Left ventricle myocardium superior (tissue), 1 donor: Measurements from ENCODE around the gene FOXO6. TPM values are rescaled to one million over a fixed set of nuclear protein-coding genes. Genes with fewer than 3 reads are reported as not detected.

Source experiments
- ATAC-seq: fragments of 200-7000 bp; cut with Tn5 transposase; one replicate; pipeline ENCODE4 v1.9.1; 2020; ENCODE audit warnings: mild to moderate bottlenecking, moderate library complexity
- DNase-seq: peaks from one replicate; pipeline ENCODE4 v3.0.0-alpha.2; 2020
- intact Hi-C: fragments of 100-400 bp; cut with micrococcal nuclease; formaldehyde crosslinking; loops from one replicate; pipeline ENCODE4 v1.11.0; 2022
- long read RNA-seq: library from polyadenylated mRNA; unstranded; transcript quantifications from one replicate; pipeline ENCODE4 v2.0.0, GENCODE V29; 2021
- total RNA-seq: library from RNA; stranded (reverse); fragmentation: NEBNext Ultra II Directional; extraction: Animal tissue kit (Norgen Biotek cat#: 25700); gene quantifications from one replicate; pipeline ENCODE4 v1.2.1, GENCODE V29; 2021
- donor health status: DM: no; HTN: yes; CAD: no; lungs with severe emphysema.

FOXO6 gene
- 3.4 TPM for total RNA-seq
- long read RNA-seq, partial matches to known transcripts: 0 of 1 reads
- long read RNA-seq, other reads (novel, unspliced or antisense): 0 of 1 reads

DNA sequence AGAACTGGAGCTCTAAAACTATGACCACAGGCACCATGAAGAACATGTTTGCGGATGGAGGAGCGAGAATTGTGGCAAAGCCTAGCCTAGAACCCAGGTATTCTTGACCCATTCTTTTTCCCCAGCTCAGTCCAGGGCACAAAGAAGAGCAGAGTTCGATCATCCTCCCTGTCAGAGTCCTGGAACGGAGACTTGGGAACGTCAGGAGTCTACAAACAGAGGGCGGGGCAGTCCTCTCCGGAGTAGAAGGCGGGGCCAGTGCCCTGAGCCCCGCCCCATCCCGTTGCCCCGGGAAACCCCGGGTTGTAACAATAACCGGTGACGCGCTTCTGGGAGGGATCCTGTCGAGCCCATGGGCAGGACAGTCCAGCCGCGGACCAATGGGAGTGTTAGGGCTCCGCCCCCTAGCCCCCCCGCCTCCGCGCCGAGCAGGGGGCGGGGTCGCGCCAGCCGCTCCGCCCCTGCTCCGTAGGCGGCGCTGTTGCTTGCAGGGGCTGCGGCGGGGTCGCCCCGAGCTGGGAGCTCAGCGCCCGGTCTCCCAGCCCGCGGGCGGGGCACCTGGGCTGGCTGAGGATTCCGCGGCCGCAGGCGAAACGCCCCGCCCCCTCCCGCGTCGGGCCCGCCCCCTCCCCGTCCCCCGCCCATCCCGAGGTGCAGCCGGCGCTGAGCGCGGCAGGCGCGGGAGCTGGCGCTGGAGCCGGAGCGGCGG lies at the start of gene FOXO6:
FOXO6 (plus strand) TSS at position 649 of the 709 bp plus-strand sequence.
- DNase-seq (peak; percentile 99), ATAC-seq (peak; percentile 87)
- intact Hi-C loops: no loop called here

DNA sequence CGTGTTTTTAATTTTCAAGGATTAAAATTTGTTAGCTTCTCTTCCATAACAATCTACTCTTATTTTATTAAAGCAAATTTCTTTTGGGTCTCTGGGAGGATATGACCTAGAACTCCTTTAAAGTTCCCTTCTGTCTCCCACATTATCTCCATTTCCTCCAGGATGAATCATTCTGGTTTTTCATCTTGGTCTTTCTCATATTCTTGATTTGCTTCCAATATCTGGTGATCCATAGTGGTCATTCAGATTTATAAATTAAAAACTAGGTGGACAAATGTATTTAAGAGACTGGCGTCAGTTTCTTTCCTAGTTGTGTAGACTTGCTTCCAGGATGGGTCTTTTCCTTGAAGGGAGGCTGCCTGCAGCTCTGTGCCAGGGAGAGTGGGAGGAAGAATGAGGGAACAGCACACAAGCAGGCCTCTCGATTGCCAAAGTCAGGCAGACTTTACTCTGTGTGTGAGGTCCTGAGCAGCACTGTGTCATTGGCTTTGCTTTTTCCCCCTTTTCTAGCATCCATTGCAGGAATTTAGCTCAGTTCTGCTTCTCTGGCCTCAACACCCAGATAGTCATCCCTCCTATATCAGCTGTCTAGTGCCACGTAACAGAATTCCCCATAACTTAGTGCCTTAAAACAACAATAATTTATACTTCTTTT lies 48.1 kb upstream of the FOXO6 start:
- no peak for DNase-seq
- intact Hi-C loops: no loop called here
- ATAC-seq: peak; percentile 71

DNA sequence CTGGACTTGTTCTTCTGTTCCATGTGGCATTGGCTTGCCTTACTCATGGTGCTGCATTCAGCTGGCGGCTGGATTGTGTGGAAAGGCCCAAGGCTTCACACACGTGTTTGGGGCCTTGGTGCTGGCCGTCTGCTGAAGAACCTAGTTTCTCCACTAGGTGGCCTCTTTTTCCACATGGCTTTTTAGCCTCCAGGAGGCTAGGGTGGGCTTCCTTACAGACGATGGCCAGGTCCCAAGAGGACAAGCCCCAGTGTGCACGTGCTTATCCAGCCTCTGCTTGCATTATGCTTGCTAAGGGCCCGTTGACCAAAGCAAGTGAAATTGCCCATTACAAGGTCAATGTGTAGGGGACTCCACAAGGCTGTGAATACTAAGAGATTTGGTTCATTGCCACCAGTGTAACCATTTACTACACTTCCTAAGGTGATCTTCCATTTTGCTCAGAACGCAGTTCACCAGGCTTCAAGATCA lies 47.5 kb upstream of the FOXO6 start:
- intact Hi-C loops: no loop called here
- DNase-seq: no peak
- peak; percentile 51 for ATAC-seq

DNA sequence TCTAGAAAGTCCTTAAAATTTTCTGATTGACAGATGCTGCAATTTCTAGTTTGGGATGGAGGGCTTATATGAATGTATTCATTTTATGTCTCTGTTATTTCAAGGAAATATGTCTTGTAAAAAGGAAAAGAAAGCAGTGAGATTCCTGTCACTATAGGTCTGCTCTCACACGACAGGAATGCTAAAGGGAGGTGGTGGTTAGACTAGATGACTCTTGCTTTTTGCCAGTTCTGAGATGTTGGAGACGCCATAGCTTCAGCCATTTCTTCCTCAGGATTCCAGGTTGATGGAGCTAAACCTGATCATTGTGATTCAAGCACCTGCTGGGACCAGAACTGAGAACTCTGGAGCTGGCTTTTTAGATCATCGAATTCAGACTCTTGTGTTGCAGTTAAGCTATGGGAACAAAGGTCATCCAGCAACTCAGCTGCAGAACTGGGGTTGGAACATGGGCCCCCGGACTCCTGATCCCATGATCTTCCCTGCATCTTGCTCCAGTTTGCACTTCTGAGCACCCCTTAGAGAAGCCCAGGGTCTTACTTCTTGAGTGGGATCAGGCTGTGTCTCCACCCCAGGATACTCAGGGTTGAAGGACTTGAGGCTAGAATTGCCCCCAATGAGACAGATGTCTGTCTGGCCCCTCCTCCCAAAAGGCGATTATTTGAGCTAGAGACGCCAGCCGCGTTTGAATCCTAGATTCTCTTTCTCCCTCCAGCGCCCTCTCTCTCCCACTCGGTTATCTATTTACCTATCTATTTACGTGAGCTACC lies 46.7 kb upstream of the FOXO6 start:
- ATAC-seq (no peak), DNase-seq (no peak)
- intact Hi-C loops: no loop called here

DNA sequence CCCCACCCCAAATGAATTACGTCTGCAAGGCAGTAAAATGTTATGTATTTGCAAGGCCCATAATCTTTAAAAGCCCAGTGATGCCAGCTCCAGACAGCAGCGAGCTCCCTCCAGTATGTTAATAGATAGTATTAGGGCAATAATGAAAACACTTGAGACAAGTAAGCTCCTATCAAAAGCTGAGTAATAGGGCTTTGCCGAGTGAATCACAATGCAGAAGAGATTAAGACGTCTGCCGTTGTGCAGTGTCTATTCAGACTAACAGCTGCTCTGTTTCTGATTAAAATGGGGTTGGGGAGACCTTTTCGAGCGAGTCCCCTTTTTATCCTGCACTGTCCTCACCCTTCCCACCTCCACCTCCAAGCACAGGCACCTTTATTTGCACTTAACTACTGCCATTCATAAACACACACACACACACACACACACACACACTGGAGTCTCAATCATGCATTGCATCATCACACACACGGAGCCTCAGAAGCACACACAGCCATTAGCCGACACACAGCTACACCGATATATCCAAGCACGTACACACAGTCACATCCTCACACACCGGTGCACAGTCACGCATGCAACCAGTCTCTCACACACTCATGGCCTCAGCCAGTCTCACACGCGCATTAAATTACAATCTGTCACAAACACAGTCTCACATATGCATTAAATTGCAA lies 46.0 kb upstream of the FOXO6 start:
- no peak for ATAC-seq

DNA sequence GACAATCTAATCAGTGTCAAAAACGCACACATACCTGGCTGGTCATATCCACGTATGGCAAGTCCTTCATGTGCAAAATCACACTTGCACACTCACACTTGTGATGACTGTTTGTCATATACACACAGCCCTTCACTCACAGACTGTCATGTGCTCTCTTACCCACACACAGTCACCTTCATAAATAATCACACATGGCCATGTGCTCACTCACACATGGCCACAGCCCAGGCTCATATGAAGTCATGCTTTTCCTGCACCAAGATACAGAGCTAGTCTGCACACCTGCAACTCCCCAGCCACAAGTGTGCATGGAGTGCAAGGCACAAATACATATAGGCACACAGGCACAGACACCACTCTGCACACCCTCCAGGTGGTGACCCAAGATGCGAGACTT lies 45.4 kb upstream of the FOXO6 start:
- no peak for DNase-seq
- intact Hi-C loops: no loop called here
- no peak for ATAC-seq

More for the DNA sequence above, 46.0 kb upstream of the FOXO6 start:
- no peak for DNase-seq
- intact Hi-C loops: no loop called here

DNA sequence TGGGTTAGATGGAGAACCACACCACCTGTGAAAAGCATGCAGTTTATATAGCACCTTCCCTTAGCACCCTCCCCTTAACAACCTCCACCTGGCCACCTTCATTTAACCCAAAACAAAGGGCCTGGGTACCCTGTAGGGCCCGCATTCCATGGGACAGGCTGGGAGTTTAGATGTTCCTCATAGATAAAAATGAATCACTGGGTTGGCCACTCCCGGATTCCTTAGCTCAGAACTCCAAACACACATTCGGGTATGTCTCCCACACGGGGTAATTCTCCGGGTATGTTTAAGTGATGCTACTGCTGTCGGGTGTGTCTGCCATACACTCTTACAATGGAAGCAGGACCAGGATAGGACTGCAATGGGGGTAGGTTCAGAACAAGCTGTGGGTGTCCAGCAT lies 43.9 kb upstream of the FOXO6 start:
- intact Hi-C loops: no loop called here
- no peak for ATAC-seq
- DNase-seq: no peak

DNA sequence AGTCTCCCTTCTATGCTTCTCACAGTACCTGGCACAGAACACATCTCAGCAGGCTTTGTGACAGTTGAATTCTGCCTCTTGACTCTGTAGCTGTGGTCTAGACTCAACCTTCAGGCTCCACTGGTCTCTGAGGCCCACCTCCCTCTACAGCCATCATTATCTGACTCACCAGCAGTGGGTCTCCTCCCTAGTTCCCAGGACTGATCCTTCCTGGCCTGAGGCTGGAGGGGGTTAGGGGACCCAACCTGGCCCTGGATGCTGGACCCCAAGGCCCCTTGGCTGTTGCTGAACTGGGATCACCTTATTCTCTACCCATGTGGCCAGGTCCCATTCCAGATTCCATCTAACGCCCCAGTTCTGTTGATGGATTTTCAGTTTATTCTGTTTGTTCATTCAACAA lies 43.1 kb upstream of the FOXO6 start:
- no peak for ATAC-seq
- DNase-seq: no peak
- intact Hi-C loops: no loop called here

DNA sequence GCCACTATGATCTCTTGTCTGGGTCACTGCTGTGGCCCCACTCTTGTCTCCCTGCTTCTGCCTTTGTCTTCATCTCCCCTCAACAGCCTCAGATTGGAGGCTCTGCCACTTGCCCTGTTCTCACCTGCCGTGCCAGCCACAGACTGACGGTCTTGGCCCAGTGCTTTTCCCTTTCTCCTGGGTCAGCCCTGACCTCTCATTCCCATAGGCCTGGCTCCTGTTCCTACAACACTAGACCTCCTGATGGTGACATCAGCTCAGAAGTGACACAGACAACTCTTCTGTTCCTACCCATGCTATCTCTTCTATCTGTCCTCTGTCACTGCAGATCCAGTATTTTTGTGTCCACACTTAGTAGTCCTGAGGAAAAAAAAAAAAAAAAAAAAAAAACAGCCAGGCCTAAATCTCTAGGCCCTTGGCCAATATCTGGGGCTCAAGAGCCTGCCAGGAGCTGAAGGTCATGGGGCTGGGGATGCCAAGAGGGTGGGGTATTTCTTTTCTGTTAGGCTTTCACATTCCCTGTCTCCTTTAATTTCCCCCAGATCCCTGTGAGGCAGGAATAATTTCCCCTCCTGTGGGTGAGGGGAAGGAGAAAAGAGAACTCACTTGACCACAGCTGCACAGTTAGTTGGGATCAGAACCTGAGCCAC lies 42.0 kb upstream of the FOXO6 start:
- DNase-seq (no peak), ATAC-seq (peak; percentile 39)
- intact Hi-C loops: no loop called here

DNA sequence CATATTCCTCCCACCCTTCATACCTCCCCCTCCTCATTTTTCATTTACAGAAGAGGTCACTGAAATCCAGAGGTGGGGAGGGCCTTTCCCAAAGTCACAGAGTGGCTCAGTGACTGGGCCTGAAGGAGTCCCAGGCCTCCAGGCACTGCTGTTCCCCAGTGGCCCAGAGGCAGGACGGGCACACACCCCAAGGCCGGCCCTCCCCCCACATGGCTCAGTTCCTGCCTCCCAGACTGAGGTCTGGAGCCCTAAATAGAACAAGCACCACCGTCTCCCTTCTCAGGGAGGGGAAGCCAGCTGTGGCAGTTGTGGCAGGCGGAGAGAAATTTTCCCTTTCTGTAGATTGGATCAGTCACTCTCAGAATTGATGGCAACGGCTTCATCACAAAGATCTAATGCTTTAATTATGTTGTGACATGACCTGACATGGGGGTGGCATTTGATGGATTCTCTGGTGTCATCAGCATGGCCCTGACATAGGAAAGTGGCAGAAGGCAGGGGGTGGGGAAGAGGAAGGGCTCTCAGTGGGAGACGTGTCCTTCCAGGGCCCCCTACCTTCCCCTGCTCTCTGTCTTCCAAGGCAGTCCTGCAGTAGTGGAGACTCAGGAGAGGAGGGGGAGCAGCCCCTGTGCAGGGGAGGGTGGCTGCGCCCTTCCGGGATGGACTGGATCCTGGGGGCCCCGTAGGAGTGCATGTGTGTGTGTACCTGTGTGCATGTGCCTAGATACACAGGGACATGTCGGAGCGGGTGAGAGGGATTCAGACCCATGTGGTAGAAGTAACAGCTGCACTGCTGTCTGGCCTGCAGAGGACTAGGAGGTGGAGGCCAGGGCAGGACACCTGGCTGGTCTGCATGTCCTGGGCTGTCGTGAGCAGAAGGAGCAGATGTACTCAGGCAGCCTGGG lies 41.2 kb upstream of the FOXO6 start:
- ATAC-seq (peak; percentile 93), DNase-seq (peak; percentile 75)
- intact Hi-C loops: loop anchor here (5.0 kb wide), 1 partner anchor 97 kb away; no protein-coding TSS in a partner anchor

DNA sequence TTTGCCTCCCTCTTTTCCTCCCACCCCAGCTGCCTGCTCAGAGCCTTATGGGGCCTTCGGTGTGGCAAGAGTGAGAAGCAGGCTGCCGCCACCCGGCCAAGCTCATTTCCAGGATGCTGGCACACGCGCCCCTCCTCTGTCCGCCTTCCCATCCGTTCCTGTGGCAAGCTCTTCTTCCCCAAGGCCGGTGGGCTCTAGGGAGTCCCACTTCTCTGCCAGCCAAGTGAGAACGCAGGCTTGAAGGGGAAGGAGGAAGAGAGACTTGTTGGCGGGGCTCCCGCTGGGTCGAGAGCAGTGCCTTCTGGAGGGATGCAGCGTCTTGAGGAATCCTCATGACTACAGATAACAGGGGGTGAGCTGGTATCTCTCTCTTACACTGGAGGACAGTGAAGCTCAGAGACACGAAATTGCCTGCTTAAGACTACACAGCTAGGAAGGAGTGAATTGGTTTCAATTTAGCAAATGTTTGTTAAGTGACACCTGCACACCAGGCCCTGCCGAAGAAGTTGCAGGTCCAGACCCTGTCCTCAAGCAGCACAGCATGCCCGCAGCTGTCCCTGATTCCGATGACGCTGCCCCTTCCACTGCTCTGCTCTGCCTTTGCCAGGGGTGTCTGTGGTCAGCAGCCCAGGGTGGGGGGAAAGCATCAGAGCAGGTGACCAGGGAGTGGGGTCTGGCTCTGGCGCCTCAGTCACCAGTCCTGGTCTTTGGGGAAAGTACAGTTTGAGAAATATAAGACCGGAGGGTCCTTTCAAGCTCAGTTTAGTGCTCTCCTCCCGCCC lies 40.1 kb upstream of the FOXO6 start:
- no peak for DNase-seq
- no peak for ATAC-seq
- intact Hi-C loops: loop anchor here (5.0 kb wide), 1 partner anchor 96 kb away; no protein-coding TSS in a partner anchor

DNA sequence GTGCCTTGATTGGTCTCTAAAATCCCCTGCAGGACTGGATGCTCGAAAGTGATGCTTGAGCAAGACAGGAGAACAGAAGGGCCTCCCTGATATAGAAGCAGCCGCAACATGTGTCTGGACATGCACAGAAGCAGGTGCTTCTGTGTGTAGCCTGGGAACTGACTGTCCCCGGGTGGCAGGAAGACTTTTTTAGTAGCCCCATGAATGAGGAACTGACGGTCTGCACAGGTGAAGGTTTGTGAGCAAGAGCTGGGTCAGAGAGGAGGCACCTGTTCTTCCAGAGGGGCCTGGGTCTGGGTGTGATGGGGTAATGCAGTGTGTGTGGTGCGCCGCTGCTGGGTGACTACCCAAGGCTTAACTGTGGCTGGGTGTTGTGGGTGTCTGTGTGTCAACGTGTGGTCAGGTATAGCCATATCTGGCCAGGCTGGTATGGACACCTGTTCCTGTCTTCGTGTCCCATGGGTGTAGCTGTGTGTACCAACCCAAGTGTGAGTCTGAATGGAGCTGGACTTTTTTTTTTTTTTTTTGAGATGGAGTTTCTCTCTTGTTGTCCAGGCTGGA lies 39.1 kb upstream of the FOXO6 start:
- intact Hi-C loops: loop anchor here (5.0 kb wide), 1 partner anchor 95 kb away; no protein-coding TSS in a partner anchor
- ATAC-seq (no peak), DNase-seq (no peak)

DNA sequence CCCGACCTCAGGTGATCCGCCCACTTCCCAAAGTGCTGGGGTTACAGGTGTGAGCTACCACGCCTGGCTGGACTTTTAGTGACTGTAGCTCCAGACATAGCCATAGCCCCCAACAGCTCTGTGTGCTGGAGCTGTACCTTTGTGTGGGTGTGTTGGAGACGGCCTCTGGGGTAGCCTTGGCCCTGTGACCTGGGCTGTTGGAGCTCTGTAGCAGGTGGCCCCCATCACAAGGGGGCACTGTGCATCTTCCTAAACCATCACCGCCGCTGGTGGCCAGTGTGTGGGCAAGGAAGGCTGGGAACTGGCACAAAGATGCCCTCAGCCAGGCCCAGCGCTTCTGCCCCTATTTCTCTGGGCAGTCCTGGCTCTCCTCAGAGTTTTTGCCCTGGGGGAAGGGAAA lies 38.4 kb upstream of the FOXO6 start:
- intact Hi-C loops: loop anchor here (5.0 kb wide), 1 partner anchor 94 kb away; no protein-coding TSS in a partner anchor
- ATAC-seq (peak; percentile 74), DNase-seq (peak; percentile 76)

DNA sequence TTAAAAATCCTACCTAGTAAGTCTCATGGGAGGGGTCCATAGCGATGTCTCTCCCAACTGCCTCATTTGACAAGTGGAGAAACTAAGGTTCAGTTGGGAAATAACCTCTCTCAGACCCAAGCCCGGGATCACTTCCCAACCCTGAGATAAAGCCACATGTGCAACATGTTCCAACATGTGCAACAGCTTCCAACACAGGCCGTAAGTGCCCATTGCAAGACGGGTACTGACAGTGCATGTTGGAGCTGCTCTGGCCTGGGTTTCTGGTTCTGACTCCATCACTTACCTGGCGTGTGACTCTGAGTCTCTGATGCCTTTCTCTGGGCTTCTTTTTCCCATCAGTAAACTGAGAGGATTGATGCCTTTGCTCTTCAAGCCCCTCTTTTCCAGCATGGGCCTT lies 38.0 kb upstream of the FOXO6 start:
- intact Hi-C loops: loop anchor here (5.0 kb wide), 1 partner anchor 94 kb away; no protein-coding TSS in a partner anchor
- no peak for ATAC-seq
- DNase-seq: no peak

DNA sequence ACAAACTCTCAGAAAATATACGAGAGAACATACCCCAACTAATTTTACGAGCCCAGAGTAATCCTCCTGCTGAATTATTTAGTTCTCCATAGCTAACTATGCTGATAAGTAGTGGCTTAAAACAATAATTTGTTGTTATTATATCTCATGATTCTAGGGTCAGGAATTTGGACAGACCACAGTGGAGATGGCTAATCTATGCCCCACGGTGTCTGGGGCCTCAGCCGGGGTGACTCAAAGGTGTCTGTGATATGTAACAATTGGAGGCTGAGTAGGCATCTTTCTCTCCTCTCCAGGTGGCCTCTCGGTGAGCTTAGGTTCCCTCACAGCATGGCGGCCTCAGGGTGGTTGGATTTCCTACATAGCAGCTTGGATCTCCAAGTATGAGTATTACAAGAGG lies 35.4 kb upstream of the FOXO6 start:
- intact Hi-C loops: no loop called here
- ATAC-seq (no peak), DNase-seq (no peak)

DNA sequence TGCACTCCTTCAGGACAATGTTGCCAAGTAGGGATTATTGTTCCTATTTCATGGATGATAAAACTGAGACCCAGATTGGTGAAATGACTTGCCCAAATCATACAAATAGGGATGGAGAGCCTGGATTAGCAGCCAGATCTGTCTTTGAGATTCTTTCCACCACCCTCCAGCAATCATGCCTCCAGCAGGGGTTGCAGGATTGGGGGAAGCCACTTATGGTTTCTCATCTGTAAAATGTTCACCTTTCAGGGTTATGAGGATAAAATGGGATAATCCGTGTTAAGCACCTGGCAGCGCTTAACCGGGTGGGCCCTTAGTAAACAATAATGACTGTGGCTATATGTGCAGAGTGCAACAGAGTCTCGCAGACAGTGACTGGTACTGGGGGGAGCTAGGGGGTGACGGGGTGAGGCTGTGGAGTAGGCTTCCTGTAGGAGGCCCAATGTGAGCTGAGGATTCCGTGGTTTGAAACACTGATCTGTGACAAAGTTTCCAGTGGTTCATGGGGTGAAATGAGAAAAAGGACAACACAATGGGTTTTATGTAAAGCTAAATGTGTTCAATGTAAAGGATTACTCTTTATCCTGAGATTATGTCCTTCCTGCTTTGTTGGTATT lies 33.7 kb upstream of the FOXO6 start:
- ATAC-seq (no peak), DNase-seq (no peak)
- intact Hi-C loops: no loop called here
